Epithelial cell of esophagus (primary cell): ENCODE data around the gene ZBTB4.
"Not testable (repeated sequence)": the region's sequence is repeated elsewhere in the genome, so short reads cannot be mapped to it uniquely, and the experiment has no call there.

Source experiments
- DNase-seq: peaks from one replicate; pipeline ENCODE4 v3.0.0; 2010; ENCODE audit warnings: low read depth
- H3K4me3 ChIP-seq: 2 replicates; pipeline ENCODE4 v1.5.1; 2011; ENCODE audit warnings: mild to moderate bottlenecking, low read length, control low read depth
- CTCF ChIP-seq: IDR thresholded peaks from 2 replicates; pipeline ENCODE4 v1.5.1; 2011; ENCODE audit warnings: low read depth, mild to moderate bottlenecking, low read length, control low read depth, inconsistent platforms; ENCODE audit not compliant: insufficient read depth; ENCODE audit errors: missing control alignments

ZBTB4 gene

GRCh38 chr17:7477392-7478275 is 1.8 kb downstream of the ZBTB4 start:
- DNase-seq = peak; percentile 76
- peak overlapping the region; percentile 94 for H3K4me3 ChIP-seq
- TF ChIP-seq CTCF = no peak

- no peak for TF ChIP-seq CTCF
- DNase-seq = no peak
- peak overlapping the region; percentile 94 for H3K4me3 ChIP-seq
Observed at GRCh38 chr17:7476951-7477350, 2.5 kb downstream of the ZBTB4 start.

GRCh38 chr17:7476494-7476893 is 2.9 kb downstream of the ZBTB4 start:
- peak overlapping the region; percentile 94 for H3K4me3 ChIP-seq
- TF ChIP-seq CTCF = no peak
- peak; percentile 93 for DNase-seq

- no peak overlapping the region for H3K4me3 ChIP-seq
- DNase-seq = peak; percentile 78
- TF ChIP-seq CTCF = no peak
Observed at GRCh38 chr17:7475764-7476422, 3.5 kb downstream of the ZBTB4 start.

GRCh38 chr17:7474767-7475166 is 4.7 kb downstream of the ZBTB4 start:
- H3K4me3 ChIP-seq, DNase-seq: not testable (repeated sequence)

GRCh38 chr17:7471729-7472128 is 7.7 kb downstream of the ZBTB4 start:
- no peak overlapping the region for H3K4me3 ChIP-seq
- no peak for DNase-seq
- TF ChIP-seq CTCF = no peak

GRCh38 chr17:7470457-7470973 is 8.9 kb downstream of the ZBTB4 start:
- not testable (repeated sequence) for H3K4me3 ChIP-seq, DNase-seq

- H3K4me3 ChIP-seq, DNase-seq: not testable (repeated sequence)
Observed at GRCh38 chr17:7469843-7470242, 9.6 kb downstream of the ZBTB4 start.
